ENCODE results near the gene WDFY2. TPM values are rescaled to one million over a fixed set of nuclear protein-coding genes. Genes with fewer than 3 reads are reported as not detected.
A peak's percentile ranks its signal among the peaks of the same experiment; 100 is the strongest.

Gene WDFY2
- total and polyA plus RNA-seq, 2 of the 13 experiments (the other 11 are each of a cell fraction or from before 2014, with no cell fraction given) = 22.6 to 27.0 TPM

DNA sequence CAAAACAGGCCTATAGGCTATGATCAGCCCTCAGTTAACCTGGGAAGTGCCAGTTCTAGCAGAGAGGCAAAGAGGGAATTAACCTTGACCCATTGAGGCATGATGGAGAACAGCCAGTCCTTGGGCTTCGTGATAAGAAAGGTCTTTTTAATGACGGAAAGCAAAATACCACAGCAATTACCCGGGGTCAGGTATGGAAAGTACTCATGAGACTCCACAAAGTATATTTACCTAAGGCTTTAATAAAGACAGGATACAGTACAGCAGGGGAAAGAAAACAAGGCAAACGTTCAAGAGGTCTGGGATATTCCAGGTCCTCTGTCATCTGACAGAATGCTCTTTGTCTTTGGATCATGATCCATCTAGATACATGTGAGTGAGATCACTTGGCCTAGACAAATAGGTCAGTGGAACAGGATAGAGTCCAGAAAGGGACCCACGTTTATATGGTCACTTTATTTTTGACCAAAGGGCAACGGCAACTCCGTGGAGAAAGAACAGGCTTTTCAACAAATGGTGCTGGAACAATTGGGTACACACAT is 52.2 kb downstream of the WDFY2 start (continued):
- TF ChIP-seq, protein P1, sequence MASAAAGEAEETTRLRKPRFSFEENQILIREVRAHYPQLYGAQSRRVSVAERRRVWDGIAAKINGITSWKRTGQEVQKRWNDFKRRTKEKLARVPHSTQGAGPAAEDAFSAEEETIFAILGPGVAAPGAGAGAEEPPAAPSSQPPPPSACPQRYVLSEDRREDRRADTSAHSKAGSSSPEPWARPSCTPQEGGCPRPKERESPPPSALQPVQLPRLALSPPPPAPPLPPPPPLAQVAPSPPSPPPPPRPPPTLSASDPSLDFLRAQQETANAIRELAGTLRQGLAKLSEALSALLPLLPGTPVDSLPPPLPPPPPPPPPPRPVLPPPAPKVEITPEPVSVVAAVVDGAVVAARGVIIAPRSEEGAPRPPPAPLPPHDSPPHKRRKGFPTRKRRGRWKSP (CRISPR knock-in tag; IDR thresholded peaks at IDR 0.05) = no peak; the same call in 1 of the 2 replicates
- TF ChIP-seq, protein P2, sequence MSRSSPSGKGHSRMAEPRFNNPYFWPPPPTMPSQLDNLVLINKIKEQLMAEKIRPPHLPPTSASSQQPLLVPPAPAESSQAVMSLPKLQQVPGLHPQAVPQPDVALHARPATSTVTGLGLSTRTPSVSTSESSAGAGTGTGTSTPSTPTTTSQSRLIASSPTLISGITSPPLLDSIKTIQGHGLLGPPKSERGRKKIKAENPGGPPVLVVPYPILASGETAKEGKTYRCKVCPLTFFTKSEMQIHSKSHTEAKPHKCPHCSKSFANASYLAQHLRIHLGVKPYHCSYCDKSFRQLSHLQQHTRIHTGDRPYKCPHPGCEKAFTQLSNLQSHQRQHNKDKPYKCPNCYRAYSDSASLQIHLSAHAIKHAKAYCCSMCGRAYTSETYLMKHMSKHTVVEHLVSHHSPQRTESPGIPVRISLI (CRISPR knock-in tag; IDR thresholded peaks at IDR 0.05; ENCODE audit: borderline replicate concordance) = peak; percentile 44; the same call in 1 of the 2 replicates
- TF ChIP-seq KLF6 (CRISPR knock-in tag; IDR thresholded peaks at IDR 0.05) = no peak
- no peak for TF ChIP-seq JUNB (CRISPR knock-in tag; IDR thresholded peaks at IDR 0.05; ENCODE audit: borderline replicate concordance)
- no peak for TF ChIP-seq TSC22D2 (CRISPR knock-in tag; IDR thresholded peaks at IDR 0.05; ENCODE audit: borderline replicate concordance)
- no peak for TF ChIP-seq ZNF33A (CRISPR knock-in tag; IDR thresholded peaks at IDR 0.05; ENCODE audit: borderline replicate concordance)
- TF ChIP-seq, protein P3, sequence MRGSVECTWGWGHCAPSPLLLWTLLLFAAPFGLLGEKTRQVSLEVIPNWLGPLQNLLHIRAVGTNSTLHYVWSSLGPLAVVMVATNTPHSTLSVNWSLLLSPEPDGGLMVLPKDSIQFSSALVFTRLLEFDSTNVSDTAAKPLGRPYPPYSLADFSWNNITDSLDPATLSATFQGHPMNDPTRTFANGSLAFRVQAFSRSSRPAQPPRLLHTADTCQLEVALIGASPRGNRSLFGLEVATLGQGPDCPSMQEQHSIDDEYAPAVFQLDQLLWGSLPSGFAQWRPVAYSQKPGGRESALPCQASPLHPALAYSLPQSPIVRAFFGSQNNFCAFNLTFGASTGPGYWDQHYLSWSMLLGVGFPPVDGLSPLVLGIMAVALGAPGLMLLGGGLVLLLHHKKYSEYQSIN (CRISPR knock-in tag; IDR thresholded peaks at IDR 0.05; ENCODE audit: borderline replicate concordance) = no peak
- TF ChIP-seq MEIS1 (CRISPR knock-in tag; IDR thresholded peaks at IDR 0.05; ENCODE audit: borderline replicate concordance) = peak; percentile 85; the same call in 1 of the 2 replicates
- TF ChIP-seq NFYB (CRISPR knock-in tag; IDR thresholded peaks at IDR 0.05) = no peak
- TF ChIP-seq BORCS8-MEF2B (CRISPR knock-in tag; IDR thresholded peaks at IDR 0.05) = no peak
- peak; percentile 53; the same call in 1 of the 2 replicates for TF ChIP-seq ZFP1 (CRISPR knock-in tag; IDR thresholded peaks at IDR 0.05)
- TF ChIP-seq CEBPB (IDR thresholded peaks at IDR 0.05; ENCODE audit: borderline replicate concordance, low read depth, low read length) = no peak
- no peak for TF ChIP-seq ZFP41 (CRISPR knock-in tag; IDR thresholded peaks at IDR 0.05; ENCODE audit: borderline replicate concordance)
- TF ChIP-seq, protein P4, sequence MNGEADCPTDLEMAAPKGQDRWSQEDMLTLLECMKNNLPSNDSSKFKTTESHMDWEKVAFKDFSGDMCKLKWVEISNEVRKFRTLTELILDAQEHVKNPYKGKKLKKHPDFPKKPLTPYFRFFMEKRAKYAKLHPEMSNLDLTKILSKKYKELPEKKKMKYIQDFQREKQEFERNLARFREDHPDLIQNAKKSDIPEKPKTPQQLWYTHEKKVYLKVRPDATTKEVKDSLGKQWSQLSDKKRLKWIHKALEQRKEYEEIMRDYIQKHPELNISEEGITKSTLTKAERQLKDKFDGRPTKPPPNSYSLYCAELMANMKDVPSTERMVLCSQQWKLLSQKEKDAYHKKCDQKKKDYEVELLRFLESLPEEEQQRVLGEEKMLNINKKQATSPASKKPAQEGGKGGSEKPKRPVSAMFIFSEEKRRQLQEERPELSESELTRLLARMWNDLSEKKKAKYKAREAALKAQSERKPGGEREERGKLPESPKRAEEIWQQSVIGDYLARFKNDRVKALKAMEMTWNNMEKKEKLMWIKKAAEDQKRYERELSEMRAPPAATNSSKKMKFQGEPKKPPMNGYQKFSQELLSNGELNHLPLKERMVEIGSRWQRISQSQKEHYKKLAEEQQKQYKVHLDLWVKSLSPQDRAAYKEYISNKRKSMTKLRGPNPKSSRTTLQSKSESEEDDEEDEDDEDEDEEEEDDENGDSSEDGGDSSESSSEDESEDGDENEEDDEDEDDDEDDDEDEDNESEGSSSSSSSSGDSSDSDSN (CRISPR knock-in tag; IDR thresholded peaks at IDR 0.05) = no peak
- TF ChIP-seq ZNF124 (CRISPR knock-in tag; IDR thresholded peaks at IDR 0.05) = no peak; the same call in 1 of the 2 replicates
- TF ChIP-seq, protein P5, sequence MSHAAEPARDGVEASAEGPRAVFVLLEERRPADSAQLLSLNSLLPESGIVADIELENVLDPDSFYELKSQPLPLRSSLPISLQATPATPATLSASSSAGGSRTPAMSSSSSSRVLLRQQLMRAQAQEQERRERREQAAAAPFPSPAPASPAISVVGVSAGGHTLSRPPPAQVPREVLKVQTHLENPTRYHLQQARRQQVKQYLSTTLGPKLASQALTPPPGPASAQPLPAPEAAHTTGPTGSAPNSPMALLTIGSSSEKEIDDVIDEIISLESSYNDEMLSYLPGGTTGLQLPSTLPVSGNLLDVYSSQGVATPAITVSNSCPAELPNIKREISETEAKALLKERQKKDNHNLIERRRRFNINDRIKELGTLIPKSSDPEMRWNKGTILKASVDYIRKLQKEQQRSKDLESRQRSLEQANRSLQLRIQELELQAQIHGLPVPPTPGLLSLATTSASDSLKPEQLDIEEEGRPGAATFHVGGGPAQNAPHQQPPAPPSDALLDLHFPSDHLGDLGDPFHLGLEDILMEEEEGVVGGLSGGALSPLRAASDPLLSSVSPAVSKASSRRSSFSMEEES (CRISPR knock-in tag; IDR thresholded peaks at IDR 0.05) = peak; percentile 97
- peak; percentile 22; the same call in 1 of the 2 replicates for TF ChIP-seq ZSCAN25 (CRISPR knock-in tag; IDR thresholded peaks at IDR 0.05)
- TF ChIP-seq, protein P6, sequence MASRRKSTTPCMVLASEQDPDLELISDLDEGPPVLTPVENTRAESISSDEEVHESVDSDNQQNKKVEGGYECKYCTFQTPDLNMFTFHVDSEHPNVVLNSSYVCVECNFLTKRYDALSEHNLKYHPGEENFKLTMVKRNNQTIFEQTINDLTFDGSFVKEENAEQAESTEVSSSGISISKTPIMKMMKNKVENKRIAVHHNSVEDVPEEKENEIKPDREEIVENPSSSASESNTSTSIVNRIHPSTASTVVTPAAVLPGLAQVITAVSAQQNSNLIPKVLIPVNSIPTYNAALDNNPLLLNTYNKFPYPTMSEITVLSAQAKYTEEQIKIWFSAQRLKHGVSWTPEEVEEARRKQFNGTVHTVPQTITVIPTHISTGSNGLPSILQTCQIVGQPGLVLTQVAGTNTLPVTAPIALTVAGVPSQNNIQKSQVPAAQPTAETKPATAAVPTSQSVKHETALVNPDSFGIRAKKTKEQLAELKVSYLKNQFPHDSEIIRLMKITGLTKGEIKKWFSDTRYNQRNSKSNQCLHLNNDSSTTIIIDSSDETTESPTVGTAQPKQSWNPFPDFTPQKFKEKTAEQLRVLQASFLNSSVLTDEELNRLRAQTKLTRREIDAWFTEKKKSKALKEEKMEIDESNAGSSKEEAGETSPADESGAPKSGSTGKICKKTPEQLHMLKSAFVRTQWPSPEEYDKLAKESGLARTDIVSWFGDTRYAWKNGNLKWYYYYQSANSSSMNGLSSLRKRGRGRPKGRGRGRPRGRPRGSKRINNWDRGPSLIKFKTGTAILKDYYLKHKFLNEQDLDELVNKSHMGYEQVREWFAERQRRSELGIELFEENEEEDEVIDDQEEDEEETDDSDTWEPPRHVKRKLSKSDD (CRISPR knock-in tag; IDR thresholded peaks at IDR 0.05; ENCODE audit: low read depth) = no peak
- no peak for TF ChIP-seq ZNF746 (CRISPR knock-in tag; IDR thresholded peaks at IDR 0.05)
- peak; percentile 79; the same call in 1 of the 2 replicates for TF ChIP-seq ZNF615 (CRISPR knock-in tag; IDR thresholded peaks at IDR 0.05; ENCODE audit: borderline replicate concordance)

Data from HepG2 (cell line).